Measurements from ENCODE around the gene PLAAT2. TPM values are rescaled to one million over a fixed set of nuclear protein-coding genes. Genes with fewer than 3 reads are reported as not detected.

PLAAT2 gene
- total and polyA plus RNA-seq, 2 donors (not counting 1 experiment from before 2014, with no cell fraction given), result 4.0 TPM; not detected in 1

- H3K4me1 Mint-ChIP-seq, result no peaks in the 10 kb centered on the region
- POLR2A ChIA-PET, result no interaction called here
- no peaks in the 10 kb centered on the region for H3K36me3 ChIP-seq (replicated peaks in 1 of 2; ENCODE audit: control extremely low read depth in 1 of 2, control insufficient read depth in 1 of 2, extremely low read depth in 1 of 2, insufficient read depth in 2 of 2, low read length in 1 of 2)
- no peaks in the 10 kb centered on the region for H3K79me2 ChIP-seq (ENCODE audit: control insufficient read depth, insufficient read depth, low read length)
- intact Hi-C loops (cut with micrococcal nuclease), result no loop called here
- H3K4me3 Mint-ChIP-seq, result no peak overlapping the region
- CTCF ChIA-PET, result interaction anchor here (0.8 to 1.4 kb wide), 2 partner anchors 9 to 31 kb away, joined by 3 read pairs; no protein-coding TSS in a partner anchor
- no peak overlapping the region for H3K4me2 ChIP-seq (replicated peaks; ENCODE audit: low read depth, low read length, poor library complexity, severe bottlenecking)
- 84% methylated on average over 2 of the region's 7 CpGs for WGBS (ENCODE audit: insufficient coverage)
- no peak for TF ChIP-seq EZH2 (IDR thresholded peaks at IDR 0.05; ENCODE audit: borderline replicate concordance, insufficient read depth, low read depth, low read length, poor library complexity, severe bottlenecking)
- no peak for TF ChIP-seq CTCF (IDR thresholded peaks at IDR 0.05)
- H3K27ac Mint-ChIP-seq, result no peak overlapping the region
- H3K9ac ChIP-seq (ENCODE audit: low read length), result no peak overlapping the region
- H2AFZ ChIP-seq (ENCODE audit: insufficient read depth, low read depth, low read length, poor library complexity, severe bottlenecking), result no peak overlapping the region
- peaks cover 4 to 7% of the 10 kb centered on the region in 2 donors for H3K4me1 ChIP-seq (ENCODE audit: control insufficient read depth in 2 of 2, insufficient read depth in 2 of 2, low read length in 2 of 2)
- no peaks in the 10 kb centered on the region for H3K9me3 ChIP-seq (ENCODE audit: control extremely low read depth in 1 of 3, control insufficient read depth in 2 of 3, insufficient read depth in 1 of 3, low read length in 2 of 3)
- ATAC-seq (ENCODE audit: low read depth), result no peak
- H3K27me3 Mint-ChIP-seq, result peaks cover 19% of the 10 kb centered on the region
- H4K20me1 ChIP-seq (ENCODE audit: control insufficient read depth, insufficient read depth, low read length, poor library complexity, severe bottlenecking), result no peaks in the 10 kb centered on the region
- DNase-seq, result no peak
- H3K9me3 Mint-ChIP-seq (ENCODE audit: insufficient read depth), result no peaks in the 10 kb centered on the region
- peaks cover 0 to 26% (median 1%) of the 10 kb centered on the region in 4 experiments for H3K27me3 ChIP-seq (replicated peaks in 1 of 4; ENCODE audit: control extremely low read depth in 1 of 4, control insufficient read depth in 3 of 4, insufficient read depth in 4 of 4, low read length in 3 of 4)
- no peak overlapping the region for H3K27ac ChIP-seq (ENCODE audit: low read length in 2 of 2)
- no peak overlapping the region for H3K4me3 ChIP-seq (ENCODE audit: control extremely low read depth in 1 of 5, extremely low read depth in 1 of 5, insufficient read depth in 1 of 5, low read depth in 2 of 5, low read length in 4 of 5)
Observed at GRCh38 chr11:63510360-63511047, 52.7 kb downstream of the PLAAT2 start.

GRCh38 chr11:63508745-63509144 lies 54.4 kb downstream of the PLAAT2 start:
- Histone ChIP-seq H3K9ac (ENCODE audit: low read length) (no peak overlapping the region), H3K79me2 (ENCODE audit: control insufficient read depth, insufficient read depth, low read length) (no peaks in the 10 kb centered on the region), H3K4me2 (replicated peaks; ENCODE audit: low read depth, low read length, poor library complexity, severe bottlenecking) (no peak overlapping the region), H3K4me1 (ENCODE audit: control insufficient read depth in 2 of 2, insufficient read depth in 2 of 2, low read length in 2 of 2) (peaks cover 4 to 7% of the 10 kb centered on the region in 2 donors), H2AFZ (ENCODE audit: insufficient read depth, low read depth, low read length, poor library complexity, severe bottlenecking) (no peak overlapping the region), H4K20me1 (ENCODE audit: control insufficient read depth, insufficient read depth, low read length, poor library complexity, severe bottlenecking) (no peaks in the 10 kb centered on the region), H3K27ac (ENCODE audit: low read length in 2 of 2) (no peak overlapping the region), H3K36me3 (replicated peaks in 1 of 2; ENCODE audit: control extremely low read depth in 1 of 2, control insufficient read depth in 1 of 2, extremely low read depth in 1 of 2, insufficient read depth in 2 of 2, low read length in 1 of 2) (no peaks in the 10 kb centered on the region), H3K27me3 (replicated peaks in 1 of 4; ENCODE audit: control extremely low read depth in 1 of 4, control insufficient read depth in 3 of 4, insufficient read depth in 4 of 4, low read length in 3 of 4) (peaks cover 0 to 26% (median 3%) of the 10 kb centered on the region in 4 experiments), H3K4me3 (ENCODE audit: control extremely low read depth in 1 of 5, extremely low read depth in 1 of 5, insufficient read depth in 1 of 5, low read depth in 2 of 5, low read length in 4 of 5) (no peak overlapping the region), H3K9me3 (ENCODE audit: control extremely low read depth in 1 of 3, control insufficient read depth in 2 of 3, insufficient read depth in 1 of 3, low read length in 2 of 3) (no peaks in the 10 kb centered on the region)
- no peak overlapping the region for H3K27ac Mint-ChIP-seq
- ChIA-PET POLR2A (no interaction called here), CTCF (interaction anchor here (1.3 to 2.6 kb wide), 2 partner anchors 30 to 127 kb away, joined by 3 to 10 read pairs; no protein-coding TSS in a partner anchor)
- 85% methylated on average over 7 of the region's 12 CpGs for WGBS (ENCODE audit: insufficient coverage)
- DNase-seq (no peak), ATAC-seq (ENCODE audit: low read depth) (no peak)
- H3K4me3 Mint-ChIP-seq, result no peak overlapping the region
- H3K4me1 Mint-ChIP-seq, result no peaks in the 10 kb centered on the region
- peaks cover 29% of the 10 kb centered on the region for H3K27me3 Mint-ChIP-seq
- H3K9me3 Mint-ChIP-seq (ENCODE audit: insufficient read depth), result no peaks in the 10 kb centered on the region
- TF ChIP-seq EZH2 (IDR thresholded peaks at IDR 0.05; ENCODE audit: borderline replicate concordance, insufficient read depth, low read depth, low read length, poor library complexity, severe bottlenecking) (no peak), CTCF (IDR thresholded peaks at IDR 0.05) (no peak)
- intact Hi-C loops (cut with micrococcal nuclease), result no loop called here
